GM23338 (cell line): ENCODE results near the gene CAPN15. TPM values are rescaled to one million over a fixed set of nuclear protein-coding genes. Genes with fewer than 3 reads are reported as not detected.

ENCODE experiments used
- ATAC-seq: fragments of 200-7000 bp; cut with Tn5 transposase; 3 replicates; pipeline ENCODE4 v1.9.1; 2020
- DNase-seq: peaks from one replicate; pipeline ENCODE4 v3.0.0-alpha.2; 2015; ENCODE audit warnings: low spot score
- H2AFZ ChIP-seq: fragments of 200-600 bp; sonication (generic); 2 replicates; pipeline ENCODE4 v1.8.0; 2016; ENCODE audit warnings: antibody characterized with exemption, mild to moderate bottlenecking, moderate library complexity
- H3F3A ChIP-seq: fragments of 200-600 bp; sonication (generic); replicated peaks from 2 replicates; pipeline ENCODE4 v1.8.0; 2017; ENCODE audit warnings: antibody characterized with exemption, mixed run types, low read depth
- H3K27ac ChIP-seq: fragments of 200-600 bp; sonication (generic); 2 replicates; pipeline ENCODE4 v1.6.1; 2016; ENCODE audit warnings: low read depth
- H3K27me3 ChIP-seq: fragments of 200-600 bp; sonication (generic); 2 replicates; pipeline ENCODE4 v1.8.0; 2016; ENCODE audit warnings: mild to moderate bottlenecking, mixed run types, moderate library complexity; ENCODE audit not compliant: insufficient read depth
- H3K36me3 ChIP-seq: fragments of 200-600 bp; sonication (generic); 2 replicates; pipeline ENCODE4 v1.8.0; 2016; ENCODE audit warnings: mild to moderate bottlenecking; ENCODE audit not compliant: insufficient read depth
- H3K4me1 ChIP-seq: fragments of 200-600 bp; sonication (generic); 2 replicates; pipeline ENCODE4 v1.8.0; 2016; ENCODE audit warnings: mild to moderate bottlenecking, moderate library complexity; ENCODE audit not compliant: insufficient read depth
- H3K4me2 ChIP-seq: fragments of 200-600 bp; sonication (generic); 2 replicates; pipeline ENCODE4 v1.7.1; 2017; ENCODE audit warnings: mixed run types
- H3K4me3 ChIP-seq: fragments of 200-600 bp; sonication (generic); 2 replicates; pipeline ENCODE4 v1.6.1; 2016; ENCODE audit warnings: mixed run types
- H3K79me2 ChIP-seq: fragments of 200-600 bp; sonication (generic); replicated peaks from 2 replicates; pipeline ENCODE4 v1.8.0; 2017; ENCODE audit warnings: mild to moderate bottlenecking; ENCODE audit not compliant: insufficient read depth
- H3K9me2 ChIP-seq: fragments of 200-600 bp; sonication (generic); 2 replicates; pipeline ENCODE4 v1.8.0; 2017; ENCODE audit not compliant: insufficient read depth
- H4K20me1 ChIP-seq: fragments of 200-600 bp; sonication (generic); replicated peaks from 2 replicates; pipeline ENCODE4 v1.8.0; 2017; ENCODE audit warnings: mild to moderate bottlenecking; ENCODE audit not compliant: insufficient read depth
- H3K27ac Mint-ChIP-seq: 2 replicates; pipeline ENCODE4 v1.8.0; 2020; ENCODE audit warnings: inconsistent platforms, mild to moderate bottlenecking, moderate library complexity, mixed read lengths
- H3K27me3 Mint-ChIP-seq: 3 replicates; pipeline ENCODE4 v1.8.0; 2022; ENCODE audit warnings: low read depth, mild to moderate bottlenecking, moderate library complexity, mixed read lengths, inconsistent platforms; ENCODE audit not compliant: insufficient read depth, poor library complexity
- H3K36me3 Mint-ChIP-seq: 3 replicates; pipeline ENCODE4 v1.8.0; 2021; ENCODE audit warnings: low read depth, mild to moderate bottlenecking, inconsistent platforms, moderate library complexity, mixed read lengths
- H3K4me1 Mint-ChIP-seq: 3 replicates; pipeline ENCODE4 v1.8.0; 2020; ENCODE audit warnings: mild to moderate bottlenecking, inconsistent platforms, mixed read lengths
- H3K4me3 Mint-ChIP-seq: 3 replicates; pipeline ENCODE4 v1.8.0; 2021; ENCODE audit warnings: moderate library complexity, mild to moderate bottlenecking, inconsistent platforms, mixed read lengths
- H3K9me3 Mint-ChIP-seq: 3 replicates; pipeline ENCODE4 v1.8.0; 2020; ENCODE audit warnings: moderate library complexity, mild to moderate bottlenecking, inconsistent platforms, mixed read lengths
- CTCF ChIP-seq, 2 experiments: fragments of 200-600 bp in 1 of 2; sonication (generic) in 1 of 2; conservative IDR thresholded peaks; 2 replicates each; pipeline versions ENCODE4 v1.5.1 to v1.6.1; 2016 to 2017; ENCODE audit warnings: antibody characterized with exemption in 2 of 2, low read depth in 2 of 2, mild to moderate bottlenecking in 2 of 2, moderate library complexity in 1 of 2
- EZH2phosphoT487 ChIP-seq: fragments of 200-600 bp; sonication (generic); IDR thresholded peaks from one replicate; pipeline ENCODE4 v1.8.1; 2018; ENCODE audit warnings: antibody characterized with exemption; ENCODE audit not compliant: unreplicated experiment
- NANOG ChIP-seq: IDR thresholded peaks from 2 replicates; pipeline ENCODE4 v1.6.1; 2016; ENCODE audit warnings: antibody characterized with exemption, borderline replicate concordance
- POLR2AphosphoS5 ChIP-seq: IDR thresholded peaks from 2 replicates; pipeline ENCODE4 v1.6.1; 2016; ENCODE audit warnings: antibody characterized with exemption, low read depth
- STAT1 ChIP-seq: IDR thresholded peaks from one replicate; pipeline ENCODE4 v1.6.1; 2016; ENCODE audit warnings: antibody characterized with exemption; ENCODE audit not compliant: unreplicated experiment
- ZNF331 ChIP-seq: fragments of 250-450 bp; sonication (Bioruptor Pico); IDR thresholded peaks from 2 replicates; pipeline ENCODE4 v1.5.0; 2020; ENCODE audit warnings: low read depth, mild to moderate bottlenecking, moderate library complexity
- polyA plus RNA-seq: library from polyadenylated mRNA; unstranded; fragments of >200 nt; fragmentation: Nextera tagmentation; extraction: Ambion mirVana; gene quantifications from 2 replicates; pipeline ENCODE4 v1.2.1, GENCODE V29; 2016
- total RNA-seq: library from RNA; depleted of rRNA; stranded (reverse); fragments of >200 nt; shearing (Covaris generic); gene quantifications from 2 replicates; pipeline ENCODE4 v1.2.3, GENCODE V29; 2014
- TF ChIP-seq, protein P1 (sequence below): fragments of 250-450 bp; sonication (Bioruptor Pico); IDR thresholded peaks from 2 replicates; pipeline ENCODE4 v1.5.0; 2020; ENCODE audit warnings: mild to moderate bottlenecking, moderate library complexity

The CAPN15 gene
- total and polyA plus RNA-seq, 2 experiments from 2014 or later: 27.3 to 164 TPM

DNA sequence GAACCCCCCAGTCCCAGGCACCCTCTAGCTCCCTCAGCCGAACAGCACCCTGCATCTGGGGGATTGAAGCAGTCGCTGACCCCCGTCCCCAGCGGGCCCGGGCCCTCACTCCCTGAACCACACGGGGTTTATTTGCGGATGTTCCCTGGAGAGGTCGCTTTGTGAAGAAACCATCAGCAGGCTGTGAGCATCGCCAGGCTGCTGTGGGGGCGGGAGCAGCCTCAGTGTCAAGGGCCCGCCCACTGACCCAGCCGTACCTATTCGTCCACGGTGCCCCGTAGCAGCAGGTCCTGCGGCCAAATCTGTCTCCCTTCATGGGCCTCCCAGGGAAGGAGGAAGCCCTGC is 55.9 kb downstream of the CAPN15 start:
- peaks cover 13% of the 10 kb centered on the region; the same call in 1 of the 2 replicates for H3F3A ChIP-seq
- H3K27ac Mint-ChIP-seq: no peak overlapping the region
- H3K9me3 Mint-ChIP-seq: no peaks in the 10 kb centered on the region; the same call in 2 of the 3 replicates
- H3K4me1 Mint-ChIP-seq: peaks cover 7% of the 10 kb centered on the region
- DNase-seq: peak; percentile 80
- peak; percentile 56 for ATAC-seq
- H3K4me3 Mint-ChIP-seq: peak overlapping the region; percentile 24; the same call in 1 of the 3 replicates
- H4K20me1 ChIP-seq: peaks cover 12% of the 10 kb centered on the region
- H3K27me3 Mint-ChIP-seq: peaks cover 20% of the 10 kb centered on the region
- peaks cover 30% of the 10 kb centered on the region for H3K27me3 ChIP-seq
- TF ChIP-seq POLR2AphosphoS5 (no peak), CTCF (conservative IDR thresholded peaks at IDR 0.05; ENCODE audit: low read depth in 2 of 2) (no peak), NANOG (no peak), STAT1 (no peak), ZNF331 (no peak), EZH2phosphoT487 (no peak)
- TF ChIP-seq, protein P1, sequence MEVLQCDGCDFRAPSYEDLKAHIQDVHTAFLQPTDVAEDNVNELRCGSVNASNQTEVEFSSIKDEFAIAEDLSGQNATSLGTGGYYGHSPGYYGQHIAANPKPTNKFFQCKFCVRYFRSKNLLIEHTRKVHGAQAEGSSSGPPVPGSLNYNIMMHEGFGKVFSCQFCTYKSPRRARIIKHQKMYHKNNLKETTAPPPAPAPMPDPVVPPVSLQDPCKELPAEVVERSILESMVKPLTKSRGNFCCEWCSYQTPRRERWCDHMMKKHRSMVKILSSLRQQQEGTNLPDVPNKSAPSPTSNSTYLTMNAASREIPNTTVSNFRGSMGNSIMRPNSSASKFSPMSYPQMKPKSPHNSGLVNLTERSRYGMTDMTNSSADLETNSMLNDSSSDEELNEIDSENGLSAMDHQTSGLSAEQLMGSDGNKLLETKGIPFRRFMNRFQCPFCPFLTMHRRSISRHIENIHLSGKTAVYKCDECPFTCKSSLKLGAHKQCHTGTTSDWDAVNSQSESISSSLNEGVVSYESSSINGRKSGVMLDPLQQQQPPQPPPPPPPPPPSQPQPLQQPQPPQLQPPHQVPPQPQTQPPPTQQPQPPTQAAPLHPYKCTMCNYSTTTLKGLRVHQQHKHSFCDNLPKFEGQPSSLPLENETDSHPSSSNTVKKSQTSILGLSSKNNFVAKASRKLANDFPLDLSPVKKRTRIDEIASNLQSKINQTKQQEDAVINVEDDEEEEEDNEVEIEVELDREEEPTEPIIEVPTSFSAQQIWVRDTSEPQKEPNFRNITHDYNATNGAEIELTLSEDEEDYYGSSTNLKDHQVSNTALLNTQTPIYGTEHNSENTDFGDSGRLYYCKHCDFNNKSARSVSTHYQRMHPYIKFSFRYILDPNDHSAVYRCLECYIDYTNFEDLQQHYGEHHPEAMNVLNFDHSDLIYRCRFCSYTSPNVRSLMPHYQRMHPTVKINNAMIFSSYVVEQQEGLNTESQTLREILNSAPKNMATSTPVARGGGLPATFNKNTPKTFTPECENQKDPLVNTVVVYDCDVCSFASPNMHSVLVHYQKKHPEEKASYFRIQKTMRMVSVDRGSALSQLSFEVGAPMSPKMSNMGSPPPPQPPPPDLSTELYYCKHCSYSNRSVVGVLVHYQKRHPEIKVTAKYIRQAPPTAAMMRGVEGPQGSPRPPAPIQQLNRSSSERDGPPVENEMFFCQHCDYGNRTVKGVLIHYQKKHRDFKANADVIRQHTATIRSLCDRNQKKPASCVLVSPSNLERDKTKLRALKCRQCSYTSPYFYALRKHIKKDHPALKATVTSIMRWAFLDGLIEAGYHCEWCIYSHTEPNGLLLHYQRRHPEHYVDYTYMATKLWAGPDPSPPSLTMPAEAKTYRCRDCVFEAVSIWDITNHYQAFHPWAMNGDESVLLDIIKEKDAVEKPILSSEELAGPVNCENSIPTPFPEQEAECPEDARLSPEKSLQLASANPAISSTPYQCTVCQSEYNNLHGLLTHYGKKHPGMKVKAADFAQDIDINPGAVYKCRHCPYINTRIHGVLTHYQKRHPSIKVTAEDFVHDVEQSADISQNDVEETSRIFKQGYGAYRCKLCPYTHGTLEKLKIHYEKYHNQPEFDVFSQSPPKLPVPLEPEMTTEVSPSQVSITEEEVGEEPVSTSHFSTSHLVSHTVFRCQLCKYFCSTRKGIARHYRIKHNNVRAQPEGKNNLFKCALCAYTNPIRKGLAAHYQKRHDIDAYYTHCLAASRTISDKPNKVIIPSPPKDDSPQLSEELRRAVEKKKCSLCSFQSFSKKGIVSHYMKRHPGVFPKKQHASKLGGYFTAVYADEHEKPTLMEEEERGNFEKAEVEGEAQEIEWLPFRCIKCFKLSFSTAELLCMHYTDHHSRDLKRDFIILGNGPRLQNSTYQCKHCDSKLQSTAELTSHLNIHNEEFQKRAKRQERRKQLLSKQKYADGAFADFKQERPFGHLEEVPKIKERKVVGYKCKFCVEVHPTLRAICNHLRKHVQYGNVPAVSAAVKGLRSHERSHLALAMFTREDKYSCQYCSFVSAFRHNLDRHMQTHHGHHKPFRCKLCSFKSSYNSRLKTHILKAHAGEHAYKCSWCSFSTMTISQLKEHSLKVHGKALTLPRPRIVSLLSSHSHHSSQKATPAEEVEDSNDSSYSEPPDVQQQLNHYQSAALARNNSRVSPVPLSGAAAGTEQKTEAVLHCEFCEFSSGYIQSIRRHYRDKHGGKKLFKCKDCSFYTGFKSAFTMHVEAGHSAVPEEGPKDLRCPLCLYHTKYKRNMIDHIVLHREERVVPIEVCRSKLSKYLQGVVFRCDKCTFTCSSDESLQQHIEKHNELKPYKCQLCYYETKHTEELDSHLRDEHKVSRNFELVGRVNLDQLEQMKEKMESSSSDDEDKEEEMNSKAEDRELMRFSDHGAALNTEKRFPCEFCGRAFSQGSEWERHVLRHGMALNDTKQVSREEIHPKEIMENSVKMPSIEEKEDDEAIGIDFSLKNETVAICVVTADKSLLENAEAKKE (CRISPR knock-in tag): no peak
- H3K9me2 ChIP-seq: no peaks in the 10 kb centered on the region
- H3K4me2 ChIP-seq: peak overlapping the region; percentile 74
- no peak overlapping the region for H3K27ac ChIP-seq
- H2AFZ ChIP-seq: no peak overlapping the region
- H3K36me3 Mint-ChIP-seq: no peaks in the 10 kb centered on the region
- peak overlapping the region; percentile 44; the same call in 1 of the 2 replicates for H3K4me3 ChIP-seq
- no peaks in the 10 kb centered on the region for H3K36me3 ChIP-seq
- H3K4me1 ChIP-seq: peaks cover 5% of the 10 kb centered on the region; the same call in 1 of the 2 replicates
- H3K79me2 ChIP-seq: peaks cover 8% of the 10 kb centered on the region
